Measurements from ENCODE around the gene UBN1. TPM values are rescaled to one million over a fixed set of nuclear protein-coding genes. Genes with fewer than 3 reads are reported as not detected.

Gene UBN1
- total RNA-seq, 2 experiments from 2014 or later = 45.7 to 45.8 TPM

GRCh38 chr16:4846503-4846900 lies 779 bp upstream of the UBN1 start:
- peaks cover 43% of the 10 kb centered on the region for H3K4me1 ChIP-seq (ENCODE audit: insufficient read depth, low read length)
- ATAC-seq (ENCODE audit: poor library complexity) (no peak), DNase-seq (peak in 9 of 14 experiments; percentile 2 to 57 (median 10))
- H3K9me3 ChIP-seq (ENCODE audit: control insufficient read depth in 1 of 2, insufficient read depth in 1 of 2, low read length in 2 of 2) = no peaks in the 10 kb centered on the region
- peaks cover 32% of the 10 kb centered on the region for H3K36me3 ChIP-seq (ENCODE audit: insufficient read depth, low read length)
- ChIA-PET CTCF (interaction anchor here (1.2 kb wide), 2 partner anchors 44 to 230 kb away, joined by 3 read pairs; partner anchors contain the start of gene ROGDI), POLR2A (interaction anchor here (1.6 to 2.6 kb wide), 4 partner anchors 15 to 230 kb away, joined by 4 to 14 read pairs (median 8); partner anchors contain the start of genes ANKS3, DNAAF8 and ROGDI)
- peak overlapping the region; percentile 93 for H3K4me3 Mint-ChIP-seq
- H3K4me3 ChIP-seq (ENCODE audit: low read length) = peak overlapping the region; percentile 95
- peak overlapping the region; percentile 85 for H3K27ac Mint-ChIP-seq
- intact Hi-C loops (cut with DNase I, micrococcal nuclease) = loop anchor here in 1 of 2 experiments (2.0 to 10.0 kb wide), 5 partner anchors 42 to 594 kb away; partner anchors contain the start of genes ALG1 and NAGPA
- no peaks in the 10 kb centered on the region for H3K27me3 ChIP-seq (ENCODE audit: control insufficient read depth in 1 of 2, insufficient read depth in 2 of 2, low read length in 2 of 2)
- no peaks in the 10 kb centered on the region for H3K9me3 Mint-ChIP-seq
- peaks cover 52% of the 10 kb centered on the region for H3K36me3 Mint-ChIP-seq (ENCODE audit: low read depth)
- H3K4me1 Mint-ChIP-seq (ENCODE audit: low read depth) = peaks cover 52% of the 10 kb centered on the region
- peak overlapping the region; percentile 75 to 93 for H3K27ac ChIP-seq (ENCODE audit: low read depth in 1 of 2, low read length in 2 of 2)
- TF ChIP-seq, protein P1, sequence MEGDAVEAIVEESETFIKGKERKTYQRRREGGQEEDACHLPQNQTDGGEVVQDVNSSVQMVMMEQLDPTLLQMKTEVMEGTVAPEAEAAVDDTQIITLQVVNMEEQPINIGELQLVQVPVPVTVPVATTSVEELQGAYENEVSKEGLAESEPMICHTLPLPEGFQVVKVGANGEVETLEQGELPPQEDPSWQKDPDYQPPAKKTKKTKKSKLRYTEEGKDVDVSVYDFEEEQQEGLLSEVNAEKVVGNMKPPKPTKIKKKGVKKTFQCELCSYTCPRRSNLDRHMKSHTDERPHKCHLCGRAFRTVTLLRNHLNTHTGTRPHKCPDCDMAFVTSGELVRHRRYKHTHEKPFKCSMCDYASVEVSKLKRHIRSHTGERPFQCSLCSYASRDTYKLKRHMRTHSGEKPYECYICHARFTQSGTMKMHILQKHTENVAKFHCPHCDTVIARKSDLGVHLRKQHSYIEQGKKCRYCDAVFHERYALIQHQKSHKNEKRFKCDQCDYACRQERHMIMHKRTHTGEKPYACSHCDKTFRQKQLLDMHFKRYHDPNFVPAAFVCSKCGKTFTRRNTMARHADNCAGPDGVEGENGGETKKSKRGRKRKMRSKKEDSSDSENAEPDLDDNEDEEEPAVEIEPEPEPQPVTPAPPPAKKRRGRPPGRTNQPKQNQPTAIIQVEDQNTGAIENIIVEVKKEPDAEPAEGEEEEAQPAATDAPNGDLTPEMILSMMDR (IDR thresholded peaks at IDR 0.05) = no peak
- H3K27me3 Mint-ChIP-seq = no peaks in the 10 kb centered on the region

- peak overlapping the region; percentile 95 for H3K4me3 ChIP-seq (ENCODE audit: low read length)
- no peaks in the 10 kb centered on the region for H3K27me3 ChIP-seq (ENCODE audit: control insufficient read depth in 1 of 2, insufficient read depth in 2 of 2, low read length in 2 of 2)
- H3K9me3 ChIP-seq (ENCODE audit: control insufficient read depth in 1 of 2, insufficient read depth in 1 of 2, low read length in 2 of 2) = no peaks in the 10 kb centered on the region
- H3K27me3 Mint-ChIP-seq = no peaks in the 10 kb centered on the region
- H3K27ac ChIP-seq (ENCODE audit: low read depth in 1 of 2, low read length in 2 of 2) = peak overlapping the region; percentile 17 to 93
- peaks cover 49% of the 10 kb centered on the region for H3K36me3 Mint-ChIP-seq (ENCODE audit: low read depth)
- peak overlapping the region; percentile 86 for H3K4me3 Mint-ChIP-seq
- peaks cover 47% of the 10 kb centered on the region for H3K4me1 ChIP-seq (ENCODE audit: insufficient read depth, low read length)
- DNase-seq = peak; percentile 5 to 63 (median 26)
- peaks cover 25% of the 10 kb centered on the region for H3K36me3 ChIP-seq (ENCODE audit: insufficient read depth, low read length)
- peaks cover 64% of the 10 kb centered on the region for H3K4me1 Mint-ChIP-seq (ENCODE audit: low read depth)
- TF ChIP-seq, protein P1 (IDR thresholded peaks at IDR 0.05) = no peak
- peak; percentile 5 for ATAC-seq (ENCODE audit: poor library complexity)
- peak overlapping the region; percentile 85 for H3K27ac Mint-ChIP-seq
- POLR2A ChIA-PET = interaction anchor here (0.7 to 2.6 kb wide), 7 partner anchors 14 to 232 kb away, joined by 3 to 14 read pairs (median 5); partner anchors contain the start of genes ANKS3, DNAAF8, ROGDI and SEC14L5
- no peaks in the 10 kb centered on the region for H3K9me3 Mint-ChIP-seq
- CTCF ChIA-PET = interaction anchor here (0.9 to 1.2 kb wide), 2 partner anchors 232 to 237 kb away, joined by 3 read pairs; no protein-coding TSS in a partner anchor
- intact Hi-C loops (cut with DNase I, micrococcal nuclease) = loop anchor here in 1 of 2 experiments (1.0 to 10.0 kb wide), 7 partner anchors 43 to 596 kb away; partner anchors contain the start of genes ALG1, ANKS3, DNAAF8 and NAGPA
Measured at GRCh38 chr16:4847774-4848587, 700 bp downstream of the UBN1 start.

DNA sequence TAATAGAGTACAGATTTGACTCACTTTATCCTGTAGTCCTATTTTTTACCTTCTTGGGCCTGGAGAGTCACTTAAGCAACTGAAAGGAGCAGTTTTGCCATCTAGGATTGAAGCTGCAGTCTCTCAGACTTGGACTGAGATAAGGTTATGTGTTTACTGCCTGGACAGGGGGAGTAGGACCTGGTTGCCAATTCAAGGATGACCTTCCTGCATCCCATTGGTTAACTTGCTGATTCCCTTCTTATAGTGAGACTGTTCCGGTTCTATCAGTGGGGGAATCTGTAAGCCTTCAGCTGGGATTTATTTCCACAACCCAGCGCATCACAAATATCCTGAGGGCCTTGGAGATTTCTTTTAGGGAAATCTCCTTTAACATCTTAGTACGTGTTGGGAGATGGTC lies 2.9 kb downstream of the UBN1 start:
- TF ChIP-seq, protein P1 (IDR thresholded peaks at IDR 0.05) = no peak
- Mint-ChIP-seq H3K36me3 (ENCODE audit: low read depth) (peaks cover 51% of the 10 kb centered on the region), H3K27me3 (no peaks in the 10 kb centered on the region), H3K4me1 (ENCODE audit: low read depth) (peaks cover 57% of the 10 kb centered on the region), H3K27ac (peak overlapping the region; percentile 57), H3K9me3 (no peaks in the 10 kb centered on the region), H3K4me3 (peak overlapping the region; percentile 78)
- ATAC-seq (ENCODE audit: poor library complexity) (no peak), DNase-seq (no peak)
- Histone ChIP-seq H3K4me1 (ENCODE audit: insufficient read depth, low read length) (peaks cover 44% of the 10 kb centered on the region), H3K36me3 (ENCODE audit: insufficient read depth, low read length) (peaks cover 18% of the 10 kb centered on the region), H3K27me3 (ENCODE audit: control insufficient read depth in 1 of 2, insufficient read depth in 2 of 2, low read length in 2 of 2) (no peaks in the 10 kb centered on the region), H3K4me3 (ENCODE audit: low read length) (no peak overlapping the region), H3K9me3 (ENCODE audit: control insufficient read depth in 1 of 2, insufficient read depth in 1 of 2, low read length in 2 of 2) (no peaks in the 10 kb centered on the region), H3K27ac (ENCODE audit: low read depth in 1 of 2, low read length in 2 of 2) (no peak overlapping the region)
- intact Hi-C loops (cut with DNase I, micrococcal nuclease) = no loop called here
- CTCF ChIA-PET = no interaction called here
- POLR2A ChIA-PET = no interaction called here

All from CD4-positive, alpha-beta T cell (primary cell).